HCT116 (cell line): ENCODE measurements around the gene SRSF2. TPM values are rescaled to one million over a fixed set of nuclear protein-coding genes. Genes with fewer than 3 reads are reported as not detected.

Experiments used
- ATAC-seq: fragments of 200-7000 bp; cut with Tn5 transposase; 2 replicates; pipeline ENCODE4 v1.9.1; 2020; ENCODE audit warnings: mild to moderate bottlenecking, moderate library complexity
- BruUV-seq: library from RNA; stranded (reverse); fragments of 400-500 nt; replicated peaks from 2 replicates; lab custom pipeline; 2021; lab: Mats Ljungman, UMichigan
- CTCF ChIA-PET: fragments of 300-600 bp; sonication (Branson Sonifier 250); formaldehyde crosslinking; loops from one replicate; lab custom pipeline; 2021; ENCODE audit warnings: antibody characterized with exemption; lab: Charles Lee
- POLR2A ChIA-PET: fragments of 300-600, 350-600 bp; sonication (Branson Sonifier 250); formaldehyde crosslinking; loops from one replicate; lab custom pipeline; 2021; ENCODE audit warnings: antibody characterized with exemption; lab: Charles Lee
- RAD21 ChIA-PET, 2 experiments: fragments of 300-600 bp; sonication (Branson Sonifier 250); formaldehyde crosslinking; loops; one replicate each; lab custom pipeline; 2023; ENCODE audit warnings: low total read pairs in 2 of 2; ENCODE audit not compliant: uncharacterized antibody in 2 of 2, unreplicated experiment in 2 of 2, low non-redundant PET in 1 of 2; lab: Charles Lee
- DNase-seq: peaks from one replicate; pipeline ENCODE4 v3.0.0-alpha.2; 2010; ENCODE audit warnings: low read depth, low spot score
- H2AFZ ChIP-seq: fragments of 200-600 bp; shearing (Covaris generic), sonication (generic); 2 replicates; pipeline ENCODE4 v1.6.1; 2017; ENCODE audit warnings: low read depth, mixed run types, mixed read lengths, antibody characterized with exemption, low read length; ENCODE audit not compliant: poor library complexity, severe bottlenecking
- H3K27ac ChIP-seq: 2 replicates; pipeline ENCODE4 v1.5.1; 2012; ENCODE audit warnings: low read depth, low read length
- H3K27me3 ChIP-seq: fragments of 200-600 bp; sonication (generic); 2 replicates; pipeline ENCODE4 v1.6.1; 2016; ENCODE audit warnings: mixed run types, low read length, mixed read lengths; ENCODE audit not compliant: insufficient read depth
- H3K36me3 ChIP-seq, 2 experiments: fragments of 200-500 bp in 1 of 2; fragments of 200-600 bp in 1 of 2; sonication (Bioruptor generic) in 1 of 2; sonication (generic) in 1 of 2; 2 replicates each; pipeline versions ENCODE4 v1.5.1 to v1.6.1; 2014 to 2016; ENCODE audit warnings: low read length in 2 of 2, inconsistent platforms in 1 of 2, mixed read lengths in 1 of 2, mixed run types in 1 of 2; ENCODE audit not compliant: insufficient read depth in 2 of 2, control insufficient read depth in 1 of 2
- H3K4me1 ChIP-seq, 2 experiments: fragments of 200-600 bp in 1 of 2; sonication (generic) in 1 of 2; 2 replicates each; pipeline versions ENCODE4 v1.5.1 to v1.6.1; 2012 to 2017; ENCODE audit warnings: low read length in 2 of 2, inconsistent platforms in 1 of 2, mild to moderate bottlenecking in 1 of 2, mixed read lengths in 1 of 2, mixed run types in 1 of 2, moderate library complexity in 1 of 2; ENCODE audit not compliant: insufficient read depth in 2 of 2, control insufficient read depth in 1 of 2
- H3K4me2 ChIP-seq: fragments of 200-600 bp; sonication (generic); 2 replicates; pipeline ENCODE4 v1.6.1; 2017; ENCODE audit warnings: mixed run types, low read length, mixed read lengths
- H3K4me3 ChIP-seq, 2 experiments: fragments of 200-600 bp in 1 of 2; sonication (generic) in 1 of 2; replicated peaks in 1 of 2; 2 replicates each; pipeline ENCODE4 v1.5.1; 2011 to 2016; ENCODE audit warnings: low read length in 2 of 2, control low read depth in 1 of 2, low read depth in 1 of 2, mild to moderate bottlenecking in 1 of 2, mixed read lengths in 1 of 2, mixed run types in 1 of 2
- H3K79me2 ChIP-seq: fragments of 200-600 bp; sonication (generic); 2 replicates; pipeline ENCODE4 v1.6.1; 2017; ENCODE audit warnings: mild to moderate bottlenecking, mixed run types, low read length, moderate library complexity, mixed read lengths; ENCODE audit not compliant: insufficient read depth
- H3K9ac ChIP-seq: fragments of 200-600 bp; sonication (generic); 2 replicates; pipeline ENCODE4 v1.6.1; 2016; ENCODE audit warnings: low read length, mixed read lengths
- H3K9me2 ChIP-seq: fragments of 200-600 bp; sonication (generic), shearing (Covaris generic); 2 replicates; pipeline ENCODE4 v1.6.1; 2017; ENCODE audit warnings: mixed run types, mild to moderate bottlenecking, moderate library complexity; ENCODE audit not compliant: insufficient read depth
- H3K9me3 ChIP-seq, 2 experiments: fragments of 200-500 bp in 1 of 2; fragments of 200-600 bp in 1 of 2; sonication (Bioruptor generic) in 1 of 2; sonication (generic) in 1 of 2; 2 replicates each; pipeline ENCODE4 v1.6.1; 2014 to 2017; ENCODE audit warnings: low read length in 2 of 2, mixed read lengths in 2 of 2, inconsistent platforms in 1 of 2, low read depth in 1 of 2, mild to moderate bottlenecking in 1 of 2, mixed run types in 1 of 2, moderate library complexity in 1 of 2; ENCODE audit not compliant: control insufficient read depth in 1 of 2, insufficient read depth in 1 of 2
- H4K20me1 ChIP-seq: fragments of 200-600 bp; sonication (generic), shearing (Covaris generic); 2 replicates; pipeline ENCODE4 v1.6.1; 2017; ENCODE audit warnings: mixed run types, mild to moderate bottlenecking, moderate library complexity; ENCODE audit not compliant: insufficient read depth
- CBX3 ChIP-seq: IDR thresholded peaks from 2 replicates; pipeline ENCODE4 v1.6.1; 2012; ENCODE audit warnings: low read depth
- EGR1 ChIP-seq: IDR thresholded peaks from 2 replicates; pipeline ENCODE4 v1.6.1; 2012; ENCODE audit warnings: low read depth
- EZH2 ChIP-seq: fragments of 200-600 bp; sonication (generic); IDR thresholded peaks from 2 replicates; pipeline ENCODE4 v1.6.1; 2017; ENCODE audit warnings: antibody characterized with exemption, mixed run types
- EZH2phosphoT487 ChIP-seq: fragments of 200-600 bp; IDR thresholded peaks from 2 replicates; pipeline ENCODE4 v1.6.1; 2018; ENCODE audit warnings: antibody characterized with exemption, borderline replicate concordance
- JUND ChIP-seq: IDR thresholded peaks from 2 replicates; pipeline ENCODE4 v1.6.1; 2012
- MAX ChIP-seq: IDR thresholded peaks from 2 replicates; pipeline ENCODE4 v1.6.1; 2012
- POLR2AphosphoS5 ChIP-seq: IDR thresholded peaks from 2 replicates; pipeline ENCODE4 v1.6.1; 2011; ENCODE audit warnings: mild to moderate bottlenecking, low read depth, low read length, moderate library complexity
- RAD21 ChIP-seq: IDR thresholded peaks from 2 replicates; pipeline ENCODE4 v1.6.1; 2012; ENCODE audit warnings: low read depth, mild to moderate bottlenecking
- REST ChIP-seq: IDR thresholded peaks from 2 replicates; pipeline ENCODE4 v1.6.1; 2012; ENCODE audit warnings: low read depth
- SP1 ChIP-seq: IDR thresholded peaks from 2 replicates; pipeline ENCODE4 v1.6.1; 2012; ENCODE audit warnings: low read depth
- SRF ChIP-seq: IDR thresholded peaks from 2 replicates; pipeline ENCODE4 v1.6.1; 2012; ENCODE audit warnings: low read depth
- TCF7L2 ChIP-seq: IDR thresholded peaks from 2 replicates; pipeline ENCODE4 v1.7.0; 2011; ENCODE audit warnings: borderline replicate concordance, inconsistent platforms; ENCODE audit not compliant: insufficient read depth, insufficient read length; ENCODE audit errors: extremely low read depth
- ZBTB33 ChIP-seq: IDR thresholded peaks from 2 replicates; pipeline ENCODE4 v1.6.1; 2011; ENCODE audit warnings: mild to moderate bottlenecking, low read length, moderate library complexity; ENCODE audit not compliant: insufficient replicate concordance; ENCODE audit errors: extremely low read depth
- ZFX ChIP-seq: fragments of 450-650 bp; IDR thresholded peaks from 2 replicates; pipeline ENCODE4 v1.6.1; 2017
- ZNF274 ChIP-seq: fragments of 200-500 bp; sonication (Bioruptor generic); IDR thresholded peaks from 2 replicates; pipeline ENCODE4 v1.6.1; 2014; ENCODE audit warnings: mild to moderate bottlenecking, low read depth, low read length, inconsistent platforms
- intact Hi-C: fragments of 100-400 bp; cut with micrococcal nuclease; formaldehyde crosslinking; loops from 2 replicates; pipeline ENCODE4 v1.10.0; 2022
- total RNA-seq: library from RNA; stranded (reverse); gene quantifications from one replicate; pipeline ENCODE4 v1.2.1, GENCODE V29; 2021; ENCODE audit not compliant: unreplicated experiment
- TF ChIP-seq, protein P1 (sequence below): IDR thresholded peaks from 2 replicates; pipeline ENCODE4 v1.6.1; 2012
- TF ChIP-seq, protein P2 (sequence below), 3 experiments: fragments of 200-600 bp in 1 of 3; sonication (generic) in 1 of 3; IDR thresholded peaks in 2 of 3; conservative IDR thresholded peaks in 1 of 3; 2 replicates each; pipeline ENCODE4 v1.5.1; 2012 to 2017; ENCODE audit warnings: low read depth in 2 of 3, low read length in 2 of 3, antibody characterized with exemption in 1 of 3, borderline replicate concordance in 1 of 3, control low read depth in 1 of 3, mild to moderate bottlenecking in 1 of 3, mixed read lengths in 1 of 3, mixed run types in 1 of 3, moderate library complexity in 1 of 3; ENCODE audit not compliant: insufficient read depth in 1 of 3

SRSF2 gene
- total RNA-seq, 1 experiment from 2014 or later, result 422 TPM

DNA sequence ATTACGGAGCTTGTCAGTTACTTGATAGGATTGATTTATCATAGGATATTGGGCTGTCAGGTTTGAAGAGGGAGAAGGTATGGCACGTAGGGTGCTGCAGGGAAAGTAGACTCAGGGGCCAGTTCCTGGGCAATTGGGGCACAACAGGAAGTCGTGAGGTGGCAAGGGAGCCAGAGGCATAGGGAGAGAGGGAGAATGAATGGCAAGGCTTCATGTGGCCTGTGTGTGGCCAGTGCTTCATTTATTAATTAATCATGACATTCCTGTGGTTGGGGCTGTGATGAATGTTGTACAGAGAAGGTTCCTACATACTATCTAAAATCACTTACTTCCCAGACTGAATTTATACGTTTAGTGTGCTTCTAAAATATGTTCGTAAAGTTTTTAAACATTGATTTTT, 20.1 kb upstream of the SRSF2 start:
- intact Hi-C loops, result no loop called here
- Histone ChIP-seq H3K4me2 (no peak overlapping the region), H3K9ac (no peak overlapping the region), H3K4me1 (peaks cover 3 to 14% of the 10 kb centered on the region in 2 experiments; a peak in 3 of 4 replicates), H3K9me3 (no peaks in the 10 kb centered on the region), H3K27ac (no peak overlapping the region), H3K79me2 (no peaks in the 10 kb centered on the region), H2AFZ (no peak overlapping the region), H3K9me2 (no peaks in the 10 kb centered on the region), H3K4me3 (no peak overlapping the region), H3K36me3 (no peaks in the 10 kb centered on the region), H3K27me3 (no peaks in the 10 kb centered on the region), H4K20me1 (no peaks in the 10 kb centered on the region)
- ChIA-PET CTCF (no interaction called here), POLR2A (no interaction called here), RAD21 (no interaction called here)
- TF ChIP-seq EZH2 (no peak), ZBTB33 (no peak), POLR2AphosphoS5 (no peak), SRF (no peak), ZFX (no peak), JUND (no peak), RAD21 (no peak), REST (no peak), EGR1 (no peak), ZNF274 (no peak), MAX (no peak), EZH2phosphoT487 (no peak), TCF7L2 (no peak), SP1 (no peak), CBX3 (no peak)
- TF ChIP-seq, protein P1, sequence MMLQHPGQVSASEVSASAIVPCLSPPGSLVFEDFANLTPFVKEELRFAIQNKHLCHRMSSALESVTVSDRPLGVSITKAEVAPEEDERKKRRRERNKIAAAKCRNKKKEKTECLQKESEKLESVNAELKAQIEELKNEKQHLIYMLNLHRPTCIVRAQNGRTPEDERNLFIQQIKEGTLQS, result no peak
- TF ChIP-seq, protein P2, sequence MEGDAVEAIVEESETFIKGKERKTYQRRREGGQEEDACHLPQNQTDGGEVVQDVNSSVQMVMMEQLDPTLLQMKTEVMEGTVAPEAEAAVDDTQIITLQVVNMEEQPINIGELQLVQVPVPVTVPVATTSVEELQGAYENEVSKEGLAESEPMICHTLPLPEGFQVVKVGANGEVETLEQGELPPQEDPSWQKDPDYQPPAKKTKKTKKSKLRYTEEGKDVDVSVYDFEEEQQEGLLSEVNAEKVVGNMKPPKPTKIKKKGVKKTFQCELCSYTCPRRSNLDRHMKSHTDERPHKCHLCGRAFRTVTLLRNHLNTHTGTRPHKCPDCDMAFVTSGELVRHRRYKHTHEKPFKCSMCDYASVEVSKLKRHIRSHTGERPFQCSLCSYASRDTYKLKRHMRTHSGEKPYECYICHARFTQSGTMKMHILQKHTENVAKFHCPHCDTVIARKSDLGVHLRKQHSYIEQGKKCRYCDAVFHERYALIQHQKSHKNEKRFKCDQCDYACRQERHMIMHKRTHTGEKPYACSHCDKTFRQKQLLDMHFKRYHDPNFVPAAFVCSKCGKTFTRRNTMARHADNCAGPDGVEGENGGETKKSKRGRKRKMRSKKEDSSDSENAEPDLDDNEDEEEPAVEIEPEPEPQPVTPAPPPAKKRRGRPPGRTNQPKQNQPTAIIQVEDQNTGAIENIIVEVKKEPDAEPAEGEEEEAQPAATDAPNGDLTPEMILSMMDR (IDR thresholded peaks at IDR 0.05 in 2 of 3, conservative IDR thresholded peaks at IDR 0.05 in 1 of 3; ENCODE audit: borderline replicate concordance in 1 of 3, insufficient read depth in 1 of 3, low read depth in 2 of 3, low read length in 2 of 3), result no peak
- no TSS peak for BruUV-seq
- ATAC-seq (no peak; the same call in 1 of the 2 replicates), DNase-seq (no peak)
